NCI-H226 (cell line): ENCODE data around the gene RBM44.

Experiments used
- DNase-seq: peaks from one replicate; pipeline ENCODE4 v3.0.0-alpha.2; 2015

Gene RBM44

GRCh38 chr2:237889811-237890210 is 91.2 kb downstream of the RBM44 start:
- no peak for DNase-seq
